ENCODE data around the gene RALGPS1.

Gene RALGPS1

GRCh38 chr9:126953041-126953809, 38.6 kb downstream of the RALGPS1 start:
- no peak for DNase-seq (ENCODE audit: low read depth in 1 of 2, low spot score in 1 of 2)

DNA sequence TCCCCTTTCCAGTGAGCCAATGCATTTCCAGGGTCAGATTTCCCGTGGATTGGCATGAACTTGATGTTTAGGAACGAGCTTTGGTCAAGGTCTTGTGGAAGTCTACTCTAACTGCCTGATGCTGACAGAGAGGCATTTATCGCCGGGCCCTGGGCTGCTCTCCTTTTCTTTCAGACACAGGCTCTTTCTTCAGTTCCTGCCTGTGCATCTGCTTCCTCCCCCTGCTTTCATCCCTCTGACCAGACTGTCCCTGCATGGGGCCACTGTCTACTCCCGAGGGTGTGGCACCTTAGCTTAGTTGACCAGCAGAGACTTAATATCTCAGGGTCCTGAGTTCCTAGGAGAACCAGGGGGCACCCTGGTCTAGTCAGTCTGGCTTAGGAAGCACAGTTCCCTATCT, 41.2 kb downstream of the RALGPS1 start:
- DNase-seq (ENCODE audit: low read depth in 1 of 2, low spot score in 1 of 2): no peak

DNA sequence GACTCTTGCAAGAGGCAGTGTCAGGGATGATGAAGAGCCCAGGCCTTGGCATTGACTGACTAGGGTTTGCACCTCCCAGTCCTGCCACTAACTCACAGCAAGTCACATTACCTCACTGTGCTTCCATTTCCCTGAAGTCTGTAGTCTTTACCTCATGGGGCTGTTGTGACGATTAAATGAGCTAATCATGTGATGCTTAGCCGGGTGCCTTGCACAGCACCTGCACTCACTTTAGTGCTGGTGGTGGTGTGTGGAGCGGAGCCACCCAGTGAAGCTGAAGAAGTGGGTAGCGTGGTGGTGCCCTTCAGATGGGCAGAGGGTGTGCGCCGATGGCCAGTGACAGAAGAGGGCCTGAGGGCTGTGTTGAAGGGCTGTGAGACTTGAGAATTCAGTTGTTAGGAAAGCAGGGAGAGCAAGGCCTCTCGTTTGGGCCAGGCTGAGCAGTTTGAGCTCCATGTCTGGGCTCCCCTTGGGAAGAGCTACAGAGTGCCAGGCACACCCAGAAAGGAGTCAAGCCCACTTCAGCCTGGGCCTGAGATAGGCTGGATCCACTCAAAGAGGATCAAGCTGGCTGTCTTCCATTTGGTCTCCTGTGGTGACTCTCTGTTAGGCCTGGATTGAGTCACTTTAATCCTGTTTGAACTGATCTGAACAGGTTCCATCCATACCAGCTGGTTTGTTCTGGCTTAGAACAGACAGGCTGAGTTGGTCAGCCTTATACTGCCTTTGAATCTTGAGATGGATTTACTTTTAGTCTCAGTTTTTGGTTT, 42.5 kb downstream of the RALGPS1 start:
- no peak for DNase-seq (ENCODE audit: low read depth in 1 of 2, low spot score in 1 of 2)

- DNase-seq (ENCODE audit: low read depth in 1 of 2, low spot score in 1 of 2): no peak
Measured at GRCh38 chr9:126957687-126958053, 43.1 kb downstream of the RALGPS1 start.

- no peak for DNase-seq (ENCODE audit: low read depth in 1 of 2, low spot score in 1 of 2)
Measured at GRCh38 chr9:126959336-126959735, 44.8 kb downstream of the RALGPS1 start.

DNA sequence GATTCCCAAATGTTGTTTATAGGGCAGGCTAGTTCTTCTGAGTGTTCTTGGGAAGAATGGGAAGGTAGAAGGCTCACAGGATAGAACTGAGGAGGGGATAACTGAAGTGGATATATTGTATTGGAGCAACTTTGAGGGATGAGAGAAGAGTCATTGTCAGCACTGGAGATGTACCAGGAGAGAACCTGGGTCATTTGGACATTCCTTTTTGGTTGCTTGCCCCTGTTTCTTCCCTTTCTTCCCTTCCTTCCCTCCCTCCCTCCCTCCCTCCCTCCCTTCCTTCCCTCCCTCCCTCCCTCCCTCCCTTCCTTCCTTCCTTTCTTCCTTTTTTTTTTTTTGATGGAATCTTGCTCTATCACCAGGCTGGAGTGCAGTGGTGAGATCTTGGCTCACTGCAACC, 45.3 kb downstream of the RALGPS1 start:
- no peak for DNase-seq (ENCODE audit: low read depth in 1 of 2, low spot score in 1 of 2)

DNA sequence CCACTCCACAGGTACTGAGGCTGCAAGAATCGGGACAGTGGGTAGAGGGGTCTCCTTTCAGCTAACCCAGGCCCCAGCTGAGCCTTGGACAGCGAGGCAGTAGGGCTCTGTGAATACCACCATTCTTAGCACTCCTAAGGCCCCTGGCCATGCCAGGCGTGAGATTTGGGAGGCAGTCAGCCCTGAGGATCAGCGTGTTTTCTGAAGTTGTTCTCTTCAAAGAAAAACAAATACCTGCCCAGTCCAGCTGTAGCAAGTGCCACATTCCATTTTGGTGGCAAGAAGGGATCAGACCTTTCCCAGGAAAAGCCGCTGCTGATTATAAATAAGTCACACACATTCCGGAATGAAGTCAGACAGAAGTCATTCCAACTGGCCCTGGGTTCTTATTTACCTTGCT, 47.8 kb downstream of the RALGPS1 start:
- no peak for DNase-seq (ENCODE audit: low read depth in 1 of 2, low spot score in 1 of 2)

DNA sequence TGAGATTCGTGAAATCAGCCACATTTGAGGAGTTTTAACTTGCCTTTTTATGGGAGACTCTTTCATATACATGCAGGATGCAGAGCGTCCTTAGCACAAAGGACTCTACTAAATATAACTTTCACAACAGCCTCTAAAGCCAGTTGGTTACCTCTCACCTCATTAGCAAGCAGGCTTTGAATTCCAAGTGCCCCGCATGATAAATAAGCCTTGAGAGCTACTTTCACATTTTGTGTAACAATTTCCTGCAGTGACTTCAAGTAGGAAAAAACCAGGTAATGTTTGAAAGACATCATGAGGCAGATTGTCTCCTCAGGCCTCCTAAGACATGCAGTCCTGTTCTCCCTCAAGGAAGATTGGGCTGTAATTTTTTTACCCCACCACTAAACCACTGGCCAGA, 50.5 kb downstream of the RALGPS1 start:
- no peak for DNase-seq (ENCODE audit: low read depth in 1 of 2, low spot score in 1 of 2)

- peak in 1 of 2 donors; percentile 14 for DNase-seq (ENCODE audit: low read depth in 1 of 2, low spot score in 1 of 2)
Measured at GRCh38 chr9:126965541-126966428, 51.2 kb downstream of the RALGPS1 start.

DNA sequence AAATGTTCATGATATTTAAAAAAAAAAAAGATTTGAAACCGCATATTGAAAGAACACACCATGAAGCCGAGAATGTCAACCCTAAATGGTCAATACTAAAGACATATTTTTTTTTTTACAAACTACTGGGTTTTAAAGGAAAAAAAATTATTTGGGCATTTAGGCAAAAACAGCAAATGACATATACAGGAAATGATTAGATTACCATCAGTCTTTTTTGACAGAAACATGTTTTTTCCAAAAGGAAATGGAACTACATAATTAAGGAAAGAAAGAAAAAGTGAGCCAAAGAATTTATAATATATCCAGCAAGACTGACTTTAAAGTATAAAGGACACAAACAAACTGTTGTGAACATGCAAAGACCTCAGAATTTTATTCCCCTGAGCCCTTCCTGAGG, 56.7 kb downstream of the RALGPS1 start:
- no peak for DNase-seq (ENCODE audit: low read depth in 1 of 2, low spot score in 1 of 2)

DNA sequence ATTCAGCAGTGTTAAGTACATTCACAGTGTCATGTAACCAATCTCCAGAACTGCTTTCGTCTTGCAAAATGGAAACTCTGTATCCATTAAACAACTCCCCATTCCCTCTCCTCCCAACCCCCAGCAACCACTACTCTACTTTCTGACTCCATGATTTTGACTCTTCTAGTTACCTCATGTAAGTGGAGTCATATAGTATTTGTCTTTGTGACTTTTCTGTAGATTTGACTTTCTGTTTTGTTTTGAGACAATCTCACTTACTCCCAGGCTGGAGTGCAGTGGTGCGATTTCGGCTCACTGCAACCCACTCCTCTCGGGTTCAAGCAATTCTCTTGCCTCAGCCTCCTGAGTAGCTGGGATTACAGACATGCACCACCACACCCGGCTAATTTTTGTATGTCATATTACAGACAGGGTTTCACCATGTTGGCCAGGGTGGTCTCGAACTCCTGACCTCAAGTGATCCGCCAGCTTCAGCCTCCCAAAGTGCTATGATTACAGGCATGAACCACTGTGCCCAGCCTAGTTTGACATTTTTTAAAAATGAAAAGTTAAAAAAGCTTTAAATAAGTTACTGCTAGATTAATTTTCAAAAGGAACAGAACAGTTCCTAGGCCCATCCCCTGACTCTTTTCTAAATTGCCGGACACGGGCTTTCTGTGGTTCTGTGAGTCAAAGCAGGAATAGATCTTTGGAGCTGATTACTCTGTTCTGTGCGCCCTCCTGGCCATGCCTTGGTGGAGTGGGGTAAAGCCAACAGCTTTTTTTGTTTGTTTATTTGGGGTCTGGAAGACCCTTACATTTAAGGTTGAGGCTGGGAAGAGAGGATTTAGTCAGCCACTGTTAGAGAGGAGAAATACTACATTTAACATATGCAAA, 59.3 kb downstream of the RALGPS1 start:
- no peak for DNase-seq (ENCODE audit: low read depth in 1 of 2, low spot score in 1 of 2)

- no peak for DNase-seq (ENCODE audit: low read depth in 1 of 2, low spot score in 1 of 2)
Measured at GRCh38 chr9:126974594-126974993, 60.0 kb downstream of the RALGPS1 start.

DNA sequence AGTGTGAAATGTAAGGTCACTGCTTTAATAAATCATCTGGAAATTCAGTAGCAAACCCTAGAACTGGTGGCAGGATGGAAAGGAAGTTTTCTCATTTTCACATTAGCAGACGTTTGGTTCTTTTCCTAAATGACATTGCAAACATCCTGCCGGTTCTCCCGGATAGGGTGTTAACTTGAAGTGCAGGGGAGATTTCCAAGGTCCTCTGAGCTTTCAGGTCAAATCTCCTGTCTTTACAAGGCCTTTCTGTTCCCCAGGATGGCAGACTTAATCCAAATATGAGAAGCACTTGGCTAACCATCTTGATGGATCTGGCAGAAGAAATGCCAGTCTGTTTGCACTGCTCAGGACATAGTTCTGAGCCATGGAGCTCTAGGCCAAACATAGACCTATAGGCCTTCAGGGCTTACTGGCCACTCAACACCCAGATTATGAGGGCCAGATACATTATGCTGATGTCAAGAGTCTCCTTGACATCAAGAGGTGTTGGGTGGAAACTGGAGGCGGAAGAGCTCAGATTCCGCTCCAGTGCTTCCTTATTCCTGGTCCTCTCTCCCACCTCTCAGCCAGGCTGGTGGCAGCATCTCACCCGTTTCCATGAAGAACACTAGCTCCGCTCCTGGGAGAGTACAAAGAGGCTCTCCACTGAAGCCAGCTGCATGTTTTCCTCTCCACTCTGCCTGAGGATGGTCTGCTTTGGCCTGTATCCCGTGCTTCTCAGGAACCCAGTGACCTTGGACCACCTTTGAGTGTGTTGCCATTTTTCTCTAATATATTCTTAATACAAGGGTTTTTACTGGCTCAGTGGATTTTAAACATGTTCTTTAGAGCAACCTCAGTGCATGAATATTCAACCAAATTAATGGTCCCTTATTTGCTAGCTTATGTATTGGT, 61.0 kb downstream of the RALGPS1 start:
- no peak for DNase-seq (ENCODE audit: low read depth in 1 of 2, low spot score in 1 of 2)

GRCh38 chr9:126979461-126979860, 64.9 kb downstream of the RALGPS1 start:
- DNase-seq (ENCODE audit: low read depth in 1 of 2, low spot score in 1 of 2): no peak

DNA sequence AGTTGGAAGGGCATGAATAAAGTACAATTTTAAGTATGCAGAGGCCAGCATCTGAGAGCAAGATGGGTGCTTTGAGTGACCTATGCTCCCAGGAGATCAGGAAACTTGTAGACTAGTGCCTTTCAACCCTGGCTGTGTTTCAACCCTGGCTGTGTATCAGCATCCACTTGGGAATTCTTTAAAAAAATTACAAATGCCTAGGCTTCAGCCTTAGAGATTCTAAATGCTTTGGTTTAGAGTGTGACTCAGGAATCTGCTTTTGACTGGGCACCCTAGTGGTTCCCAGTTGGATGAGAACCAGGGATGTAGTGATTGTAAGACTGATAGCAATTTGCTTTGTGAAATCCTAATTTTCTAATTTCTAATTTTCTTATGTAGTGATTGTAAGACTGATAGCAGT, 65.6 kb downstream of the RALGPS1 start:
- no peak for DNase-seq (ENCODE audit: low read depth in 1 of 2, low spot score in 1 of 2)

DNA sequence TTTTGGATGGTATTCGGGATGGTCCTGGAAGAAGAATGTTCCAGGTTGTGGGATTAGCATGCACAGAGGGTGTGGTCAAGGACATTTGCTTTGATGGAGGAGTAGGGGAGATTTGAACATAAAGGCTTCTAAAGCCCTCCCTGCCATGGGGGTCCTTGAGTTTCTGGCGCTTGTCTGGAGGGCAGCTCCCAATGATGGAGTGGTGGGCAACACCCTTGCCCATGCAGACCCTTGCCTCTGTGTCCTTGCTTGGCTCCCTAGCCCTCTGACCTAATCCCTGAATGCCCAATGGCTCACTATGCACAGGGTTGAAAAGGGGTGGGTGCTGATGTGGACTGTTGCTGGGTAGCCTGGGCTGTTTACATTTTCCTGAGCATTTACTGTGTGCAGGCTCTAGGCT, 66.6 kb downstream of the RALGPS1 start:
- no peak for DNase-seq (ENCODE audit: low read depth in 1 of 2, low spot score in 1 of 2)

DNA sequence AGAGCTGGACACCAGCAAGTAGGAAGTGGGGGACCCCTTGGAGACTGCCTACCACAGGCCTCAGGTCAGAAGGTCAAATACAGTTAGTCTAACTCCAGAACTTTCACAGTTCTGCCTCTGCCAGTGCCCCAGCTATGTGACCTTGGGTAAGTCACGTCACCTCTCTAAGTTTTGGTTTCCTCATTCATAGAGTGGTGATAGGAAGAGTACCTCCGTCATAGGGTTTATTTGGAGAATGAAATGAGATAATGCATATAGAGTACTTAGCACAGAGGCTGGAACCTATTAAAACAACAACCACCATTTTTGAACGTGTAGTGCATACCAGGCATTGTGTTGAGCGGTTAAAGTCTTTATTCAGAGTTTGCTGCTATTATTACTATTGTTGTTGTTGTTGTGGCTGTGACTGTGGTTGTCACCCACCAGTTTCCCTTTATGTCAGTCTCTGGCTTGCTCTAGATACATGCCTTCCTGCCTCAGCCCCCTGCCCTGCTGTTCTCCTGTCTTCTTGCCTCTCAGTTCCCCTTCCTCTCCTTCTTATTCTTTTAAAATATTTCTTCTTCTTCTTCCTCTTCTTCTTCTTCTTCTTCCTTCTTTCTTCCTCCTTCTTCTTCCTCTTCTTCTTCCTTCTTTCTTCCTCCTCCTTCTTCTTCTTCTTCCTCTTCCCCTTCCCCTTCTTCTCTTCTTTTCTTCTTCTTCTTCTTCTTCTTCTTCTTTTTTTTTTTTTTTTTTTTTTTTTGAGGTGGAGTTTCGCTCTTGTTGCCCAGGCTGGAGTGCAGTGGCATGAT, 67.8 kb downstream of the RALGPS1 start:
- DNase-seq (ENCODE audit: low read depth in 1 of 2, low spot score in 1 of 2): no peak

DNA sequence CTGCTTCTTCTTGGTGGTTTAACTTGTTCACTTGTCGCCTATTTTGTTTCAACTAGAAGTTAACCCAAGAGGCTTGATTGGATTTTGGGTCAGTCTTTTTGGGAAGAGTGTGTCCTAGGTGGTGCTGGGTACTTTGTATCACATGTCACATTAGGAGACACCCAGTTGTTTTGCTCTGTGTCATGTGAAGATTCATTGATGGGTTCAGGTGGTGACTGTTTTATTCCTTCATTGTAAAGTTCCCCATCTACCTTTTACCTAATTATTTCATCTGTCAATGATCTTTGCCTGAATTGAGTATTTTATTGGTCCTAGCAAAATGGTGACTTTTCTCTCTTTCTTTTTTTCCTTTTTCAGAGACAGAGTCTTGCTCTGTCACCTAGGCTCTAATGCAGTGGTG, 69.2 kb downstream of the RALGPS1 start:
- DNase-seq (ENCODE audit: low read depth in 1 of 2, low spot score in 1 of 2): no peak

DNA sequence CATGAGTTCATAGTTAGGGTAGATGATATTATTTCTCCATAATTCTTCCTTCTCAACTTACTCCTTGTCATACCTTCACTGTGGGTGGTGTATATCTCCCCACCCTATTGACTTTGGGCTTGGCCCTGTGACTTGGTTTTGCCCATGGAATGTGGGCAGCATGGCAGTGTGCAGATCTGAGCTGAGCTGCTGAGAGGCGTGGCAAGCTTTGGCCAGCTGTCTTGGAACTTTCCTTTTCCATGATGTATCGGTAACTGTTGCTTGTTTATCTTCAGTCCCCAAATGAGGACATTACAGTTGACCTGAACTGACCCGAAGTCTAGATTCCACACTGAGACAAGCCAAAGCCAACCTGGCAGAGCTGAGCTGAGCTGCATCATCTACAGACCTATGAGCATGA, 70.4 kb downstream of the RALGPS1 start:
- DNase-seq (ENCODE audit: low read depth in 1 of 2, low spot score in 1 of 2): no peak
